Inflammatory macrophage treated with lipopolysaccharide for 1 hour (primary cell): ENCODE results near the gene HK3.

Experiments used
- DNase-seq, 2 donors: peaks; one replicate each; pipeline ENCODE4 v3.0.0-alpha.2; 2020 to 2022

Gene HK3

GRCh38 chr5:176901260-176902101 is 2.3 kb upstream of the HK3 start:
- DNase-seq, result peak; percentile 87 to 93

DNA sequence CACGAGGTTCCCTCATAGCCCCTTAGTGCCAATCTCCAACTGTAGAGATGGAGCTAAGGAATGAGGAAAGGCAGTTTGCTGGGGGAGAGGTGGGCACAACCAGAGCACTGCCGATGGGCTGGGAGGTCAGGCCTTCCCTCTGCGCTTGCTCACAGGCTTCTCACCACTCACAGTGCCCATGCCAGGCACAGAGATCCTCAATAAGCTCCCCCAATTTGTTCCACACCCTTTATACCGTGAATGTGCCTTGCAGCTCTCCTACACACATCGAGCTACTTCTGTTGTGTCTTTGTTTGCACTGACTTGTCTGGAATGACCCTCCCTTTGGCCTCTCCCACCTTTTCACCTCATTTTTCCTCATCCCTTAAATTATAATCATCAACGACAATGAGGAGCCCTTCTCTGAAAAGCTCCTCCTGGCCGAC is 1.6 kb upstream of the HK3 start:
- no peak for DNase-seq

DNA sequence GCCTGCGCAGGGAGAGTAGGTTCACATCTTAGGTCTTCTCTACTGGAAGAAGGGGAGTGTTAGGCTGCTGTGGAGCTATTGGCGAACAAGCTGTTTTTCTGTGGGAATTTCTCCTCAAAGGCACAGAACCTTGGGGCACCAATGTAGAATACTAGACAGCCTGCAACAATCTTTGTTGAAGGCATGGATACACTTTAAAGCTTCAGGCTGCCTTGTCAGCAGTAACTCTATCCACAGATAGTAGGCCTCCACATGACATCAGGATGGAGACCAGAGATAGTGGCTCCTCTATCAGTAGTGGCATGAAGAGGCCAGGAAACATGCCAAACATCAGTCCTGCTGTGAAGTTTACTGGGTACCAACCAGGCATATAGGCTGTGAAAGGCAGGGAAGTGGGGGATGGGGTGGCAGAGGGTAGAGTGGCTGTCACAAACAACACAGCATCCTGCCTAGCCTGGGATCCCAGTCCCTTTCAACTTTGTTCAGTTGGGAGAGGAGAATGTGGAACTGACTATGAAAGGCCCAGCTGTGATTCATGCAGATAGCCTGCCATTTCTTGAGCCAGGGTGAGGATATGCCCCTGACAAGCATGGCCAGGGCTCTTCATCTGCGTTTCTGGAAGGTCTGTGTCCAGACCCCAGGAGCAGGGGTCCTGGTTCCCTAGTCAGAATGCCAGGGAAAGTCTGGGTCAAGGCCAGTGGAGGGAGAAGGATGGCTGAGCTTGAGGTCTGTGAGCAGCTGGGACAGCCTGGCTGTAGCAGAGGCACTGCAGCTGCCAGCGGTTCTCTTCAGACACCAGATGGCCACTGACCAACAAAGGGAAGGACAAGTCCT is 1.0 kb upstream of the HK3 start:
- DNase-seq, result peak in 1 of 2 donors; percentile 19

DNA sequence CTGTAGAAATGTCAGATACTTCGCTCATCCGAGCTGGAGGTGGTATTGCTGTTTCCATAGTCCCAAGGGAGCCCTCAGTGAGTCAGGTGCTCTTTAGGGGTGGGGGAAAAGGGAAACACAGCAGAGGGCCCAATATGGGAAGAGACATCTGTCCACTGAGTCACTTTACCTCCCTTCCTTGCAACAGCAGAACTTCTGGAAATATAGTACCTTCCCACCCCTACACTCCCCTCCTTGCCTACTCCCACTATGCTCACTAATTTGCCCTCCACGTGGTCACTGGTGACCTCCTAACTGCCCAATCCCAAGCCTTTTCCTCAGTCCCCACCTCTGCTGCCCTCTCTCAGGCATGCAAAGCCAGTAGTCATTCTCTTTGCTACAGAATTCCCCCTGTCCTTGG is 1.9 kb downstream of the HK3 start:
- DNase-seq, result peak; percentile 29 to 81

- no peak for DNase-seq
Observed at GRCh38 chr5:176895831-176896230, 3.3 kb downstream of the HK3 start.

- no peak for DNase-seq
Observed at GRCh38 chr5:176894298-176894697, 4.8 kb downstream of the HK3 start.

DNA sequence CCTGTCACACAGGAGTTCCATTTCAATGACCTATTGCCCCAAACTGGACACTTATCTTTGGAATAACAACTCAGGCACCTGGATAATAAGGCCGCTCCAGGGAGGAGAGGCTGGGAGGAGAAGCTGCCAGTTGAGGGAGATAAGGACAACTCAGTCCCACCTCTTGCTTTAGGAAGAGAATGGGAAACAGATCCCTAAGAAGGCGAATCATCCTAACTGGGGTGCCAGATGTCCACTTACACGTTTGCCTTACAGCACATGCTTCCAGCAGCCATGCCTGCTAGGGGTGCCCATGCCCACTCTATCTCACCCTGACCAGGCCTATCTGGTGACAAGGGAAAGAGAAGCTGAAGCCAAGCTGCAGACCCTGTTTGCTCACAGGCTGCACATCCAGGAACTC is 6.5 kb downstream of the HK3 start:
- no peak for DNase-seq

DNA sequence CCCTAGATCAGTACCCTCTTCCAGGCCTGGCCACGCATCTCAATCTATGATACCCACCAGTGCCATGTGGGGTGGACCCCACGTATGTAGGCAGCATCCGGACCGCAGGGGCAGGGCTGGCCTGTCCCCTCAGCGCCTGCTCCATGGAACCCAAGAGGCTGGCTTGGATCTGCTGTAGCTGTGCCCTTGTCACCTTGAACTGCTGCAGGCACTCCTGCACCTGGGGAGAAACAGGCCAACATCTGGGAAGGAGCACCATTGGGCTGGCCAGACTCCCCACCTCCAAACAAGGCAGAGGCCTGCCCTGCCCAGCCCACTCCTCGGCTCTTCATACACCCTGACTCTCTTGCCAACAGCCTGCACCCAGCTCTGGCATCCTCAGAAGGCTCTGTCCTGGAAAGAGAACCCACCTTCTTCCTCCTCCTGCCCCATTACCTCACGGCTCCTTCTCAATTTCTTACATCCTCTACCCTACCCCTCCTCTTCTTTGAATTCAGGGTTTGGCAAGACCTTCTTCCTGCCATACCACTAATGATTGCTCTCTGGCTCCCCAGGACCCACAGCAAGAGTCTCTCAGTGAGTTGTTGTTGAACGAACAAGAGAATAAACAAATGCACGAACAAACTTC is 7.7 kb downstream of the HK3 start:
- DNase-seq, result no peak

DNA sequence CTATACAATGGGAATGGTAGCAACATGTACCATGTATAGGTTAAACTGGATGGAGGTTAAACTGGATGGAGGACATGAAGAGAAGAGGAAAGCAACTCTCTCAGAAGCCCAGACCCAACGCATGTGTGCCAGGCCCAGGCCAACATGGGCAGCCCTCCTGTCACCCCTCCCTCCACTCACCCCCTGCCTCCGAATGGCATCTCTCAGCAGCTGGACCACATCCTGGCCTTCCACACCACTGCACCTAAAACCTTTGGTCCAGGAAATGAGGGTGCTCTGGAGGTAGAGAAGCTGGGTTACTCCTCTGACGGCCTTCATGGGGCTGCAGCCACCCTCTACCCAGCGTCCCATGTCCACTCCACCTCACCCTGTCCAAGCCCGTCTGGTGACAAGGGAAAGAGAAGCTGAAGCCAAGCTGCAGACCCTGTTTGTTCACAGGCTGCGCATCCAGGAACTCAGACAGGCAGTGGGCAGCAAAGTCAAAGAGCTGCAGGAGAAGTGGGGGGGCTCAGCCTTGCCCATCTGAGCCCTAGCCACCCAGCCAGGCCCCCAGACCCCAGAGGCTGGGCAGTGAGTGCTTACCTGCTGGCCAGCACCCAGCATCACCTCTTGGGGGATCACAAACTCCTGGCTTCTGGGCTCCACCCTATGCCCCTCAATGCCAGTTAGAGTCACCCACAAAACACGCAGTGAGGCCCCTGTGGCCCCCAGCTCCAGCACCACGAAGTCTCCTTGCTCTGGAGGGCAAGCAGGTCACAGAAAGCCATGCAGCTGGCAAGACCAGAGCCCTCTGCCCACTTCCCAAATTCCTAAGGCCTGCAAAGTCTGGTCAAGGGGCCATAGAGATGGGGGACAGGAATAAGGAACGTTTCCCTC is 8.5 kb downstream of the HK3 start:
- DNase-seq, result no peak

GRCh38 chr5:176889321-176890280 is 9.5 kb downstream of the HK3 start:
- no peak for DNase-seq

GRCh38 chr5:176888865-176889165 is 10.3 kb downstream of the HK3 start:
- no peak for DNase-seq

DNA sequence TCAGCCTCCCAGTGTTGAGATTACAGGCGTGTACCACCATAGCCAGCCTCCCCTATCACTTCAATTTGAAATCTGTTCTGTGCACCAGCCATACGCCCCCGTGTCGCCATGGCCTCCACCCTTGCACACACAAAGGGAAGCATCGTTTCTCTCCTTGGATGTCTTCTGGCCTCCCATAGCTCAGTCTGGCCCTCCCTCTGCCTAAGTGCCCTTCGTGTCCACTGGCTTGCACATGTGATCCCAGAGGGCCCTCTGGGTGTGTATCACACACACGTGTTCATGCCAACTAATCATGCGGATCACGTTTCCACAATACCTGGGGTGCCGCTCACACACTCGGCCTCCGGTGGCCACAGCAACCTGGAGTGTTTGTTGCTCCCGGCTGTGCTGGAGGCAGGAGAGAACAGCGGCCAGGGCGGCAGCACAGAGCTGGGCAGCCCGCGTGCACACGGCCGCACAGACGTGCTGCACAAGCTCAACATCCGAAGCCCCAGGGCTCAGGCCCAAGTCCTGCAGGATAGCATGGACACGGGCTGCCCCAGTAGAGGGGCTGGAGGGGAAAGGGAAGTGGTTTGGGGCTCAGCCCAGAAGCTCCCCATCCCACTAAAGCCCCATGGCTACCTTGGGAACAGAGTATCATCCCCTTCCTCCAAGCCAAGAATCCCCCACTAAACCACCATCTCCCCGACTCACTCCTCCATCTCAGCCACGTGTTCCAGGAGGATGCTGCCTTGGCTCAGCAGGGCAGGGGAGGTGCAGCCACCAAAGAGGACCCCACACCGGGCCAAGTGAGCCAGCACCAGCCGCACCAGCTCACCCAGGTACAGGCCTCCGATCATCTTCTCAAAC is 10.9 kb downstream of the HK3 start:
- DNase-seq, result no peak

GRCh38 chr5:176887252-176887849 is 11.8 kb downstream of the HK3 start:
- DNase-seq, result no peak

DNA sequence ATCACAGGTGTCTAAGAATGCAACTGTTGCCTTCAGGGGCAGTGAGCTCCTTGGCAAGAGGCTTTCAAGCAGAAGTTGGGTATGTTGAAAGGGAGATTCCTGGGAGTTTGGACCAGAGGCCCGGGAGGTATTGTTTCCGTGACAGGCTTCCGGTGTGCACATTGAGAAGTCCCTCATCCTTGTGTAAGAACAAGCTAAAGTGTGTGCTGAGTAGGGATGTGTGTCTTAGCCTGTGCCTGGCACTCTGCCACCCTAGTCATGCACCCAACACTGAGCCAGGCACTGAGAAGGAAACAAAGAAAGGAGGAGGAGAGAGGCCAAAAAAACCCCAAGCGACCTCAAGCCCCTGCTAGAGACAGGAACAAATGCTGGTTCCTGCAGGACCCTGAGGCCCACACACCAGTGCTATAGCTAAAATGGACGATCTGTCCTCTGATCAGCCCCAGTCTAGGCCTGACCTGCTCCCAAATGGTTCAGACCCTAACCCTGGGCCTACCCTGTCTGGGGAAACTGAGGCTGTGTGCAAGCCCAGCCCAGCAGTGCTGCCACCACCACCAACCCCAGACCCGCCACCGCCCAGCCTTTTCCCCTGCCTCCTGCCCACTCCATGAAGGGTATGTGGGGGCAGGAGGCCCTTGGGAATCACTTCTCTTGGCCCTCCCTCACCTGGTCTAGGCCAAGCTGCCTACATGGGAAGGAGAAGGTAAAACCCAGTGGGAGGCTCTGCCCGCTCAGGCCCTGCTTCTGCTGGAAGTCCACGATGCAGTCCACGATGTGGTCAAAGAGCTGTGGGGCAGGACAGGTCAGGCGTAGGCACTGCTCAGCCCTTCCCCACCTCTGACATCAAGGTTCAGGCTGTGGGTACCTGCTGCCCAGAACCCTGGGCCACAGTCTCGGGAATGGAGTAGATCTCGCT is 12.6 kb downstream of the HK3 start:
- DNase-seq, result no peak

- DNase-seq, result no peak
Observed at GRCh38 chr5:176884571-176884890, 14.6 kb downstream of the HK3 start.

DNA sequence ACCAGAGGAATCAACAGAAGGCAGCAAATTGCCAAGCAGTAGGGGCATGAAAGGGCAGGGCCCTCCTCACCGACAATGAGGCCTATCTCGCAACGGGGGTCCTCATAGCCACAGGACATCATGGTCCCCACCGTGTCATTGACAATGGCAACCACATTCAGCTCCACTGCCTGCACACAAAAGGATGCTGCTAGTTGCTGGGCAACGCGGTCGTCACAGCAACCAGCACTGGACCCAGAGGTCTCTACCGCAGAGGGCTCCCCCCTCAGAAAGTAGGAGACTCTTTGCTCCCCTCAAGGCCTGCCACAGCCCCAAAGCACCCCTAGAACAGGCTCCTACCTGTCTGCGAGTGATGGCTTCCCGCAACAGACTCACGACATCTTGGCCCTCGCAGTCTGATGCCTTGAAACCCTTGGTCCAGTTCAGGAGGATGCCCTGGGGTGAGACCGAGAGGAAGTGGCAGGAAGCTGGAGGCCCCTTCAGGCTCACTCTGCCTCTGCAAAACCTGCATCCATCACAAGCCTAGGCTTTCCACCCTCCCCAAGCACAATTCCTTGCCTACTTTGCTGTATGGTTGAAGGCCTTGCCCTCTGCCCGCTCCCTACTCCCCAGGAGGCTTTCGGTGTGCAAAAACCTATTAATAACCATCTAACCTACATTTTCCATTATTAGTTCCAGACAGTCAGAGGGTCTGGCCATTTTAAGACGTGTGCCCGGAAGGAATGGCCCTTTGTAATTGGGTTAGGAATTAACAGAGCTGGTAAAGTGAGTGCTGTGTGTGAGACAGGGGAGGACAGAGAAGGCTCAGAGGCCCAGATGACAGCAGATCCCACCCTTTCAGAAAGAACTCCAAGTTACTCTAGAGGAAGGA is 15.2 kb downstream of the HK3 start:
- no peak for DNase-seq

- DNase-seq, result no peak
Observed at GRCh38 chr5:176882567-176882903, 16.6 kb downstream of the HK3 start.
